GM12872 (cell line): ENCODE measurements around the gene SS18.

Experiments used
- TF ChIP-seq, protein P1 (sequence below): IDR thresholded peaks from 3 replicates; pipeline ENCODE4 v1.5.1; 2011; ENCODE audit warnings: low read depth, mild to moderate bottlenecking, low read length, moderate library complexity; ENCODE audit not compliant: insufficient read depth

Gene SS18

DNA sequence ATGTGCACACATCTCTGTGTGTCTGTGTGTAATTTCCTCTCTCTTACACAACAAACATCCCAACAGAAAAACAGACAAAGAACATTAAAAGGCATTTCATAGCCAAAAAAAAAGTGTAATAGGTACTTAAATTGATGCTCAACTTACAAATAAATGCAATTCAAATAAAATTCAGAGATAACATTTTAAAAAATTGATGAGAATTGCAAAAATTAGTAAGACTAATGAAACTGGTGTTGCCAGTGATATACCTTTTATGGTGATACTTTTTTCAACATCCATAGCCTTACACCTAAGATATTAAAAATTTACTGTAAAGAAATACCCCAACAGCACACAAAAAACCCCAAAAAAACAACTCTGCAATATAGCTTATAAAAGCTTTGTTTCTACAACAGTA, 76.0 kb downstream of the SS18 start:
- TF ChIP-seq, protein P1, sequence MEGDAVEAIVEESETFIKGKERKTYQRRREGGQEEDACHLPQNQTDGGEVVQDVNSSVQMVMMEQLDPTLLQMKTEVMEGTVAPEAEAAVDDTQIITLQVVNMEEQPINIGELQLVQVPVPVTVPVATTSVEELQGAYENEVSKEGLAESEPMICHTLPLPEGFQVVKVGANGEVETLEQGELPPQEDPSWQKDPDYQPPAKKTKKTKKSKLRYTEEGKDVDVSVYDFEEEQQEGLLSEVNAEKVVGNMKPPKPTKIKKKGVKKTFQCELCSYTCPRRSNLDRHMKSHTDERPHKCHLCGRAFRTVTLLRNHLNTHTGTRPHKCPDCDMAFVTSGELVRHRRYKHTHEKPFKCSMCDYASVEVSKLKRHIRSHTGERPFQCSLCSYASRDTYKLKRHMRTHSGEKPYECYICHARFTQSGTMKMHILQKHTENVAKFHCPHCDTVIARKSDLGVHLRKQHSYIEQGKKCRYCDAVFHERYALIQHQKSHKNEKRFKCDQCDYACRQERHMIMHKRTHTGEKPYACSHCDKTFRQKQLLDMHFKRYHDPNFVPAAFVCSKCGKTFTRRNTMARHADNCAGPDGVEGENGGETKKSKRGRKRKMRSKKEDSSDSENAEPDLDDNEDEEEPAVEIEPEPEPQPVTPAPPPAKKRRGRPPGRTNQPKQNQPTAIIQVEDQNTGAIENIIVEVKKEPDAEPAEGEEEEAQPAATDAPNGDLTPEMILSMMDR: no peak

DNA sequence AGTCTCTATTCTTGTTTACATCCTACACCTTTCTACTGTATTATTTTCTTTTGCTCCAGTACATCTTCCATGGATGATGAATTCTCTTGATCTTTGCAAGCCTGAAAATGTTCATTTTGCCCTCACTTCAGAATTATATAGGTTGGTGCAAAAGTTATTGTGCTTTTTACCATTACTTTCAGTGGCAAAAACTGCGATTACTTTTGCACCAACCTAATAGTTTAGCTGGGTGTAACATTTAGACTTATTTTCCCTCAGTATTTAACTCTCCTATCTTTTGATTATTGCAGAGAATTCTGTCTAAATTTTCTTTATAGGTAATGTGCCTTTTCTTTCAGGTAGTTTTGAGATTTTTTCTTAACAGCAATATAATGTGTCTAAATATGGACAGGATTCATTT, 81.8 kb downstream of the SS18 start:
- TF ChIP-seq, protein P1: no peak

DNA sequence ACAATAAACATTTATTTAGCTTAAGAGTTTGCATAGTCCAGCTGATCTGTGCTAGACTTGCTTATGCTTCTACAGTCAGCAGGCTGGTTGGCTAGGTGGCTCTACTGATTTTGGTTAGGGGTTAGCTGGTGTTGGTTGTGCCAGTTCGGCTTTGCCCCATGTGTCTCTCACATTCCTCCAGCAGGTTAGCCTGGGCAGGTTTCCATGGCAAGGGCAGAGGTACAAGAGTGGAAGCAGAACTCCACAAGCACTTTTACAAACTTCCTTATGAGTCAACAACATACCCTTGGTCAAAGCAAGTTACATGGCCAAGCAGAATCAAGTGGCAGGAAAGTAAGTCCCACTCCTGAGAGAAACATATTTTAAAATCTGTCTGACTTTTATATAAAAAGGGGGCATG, 82.3 kb downstream of the SS18 start:
- TF ChIP-seq, protein P1: no peak

DNA sequence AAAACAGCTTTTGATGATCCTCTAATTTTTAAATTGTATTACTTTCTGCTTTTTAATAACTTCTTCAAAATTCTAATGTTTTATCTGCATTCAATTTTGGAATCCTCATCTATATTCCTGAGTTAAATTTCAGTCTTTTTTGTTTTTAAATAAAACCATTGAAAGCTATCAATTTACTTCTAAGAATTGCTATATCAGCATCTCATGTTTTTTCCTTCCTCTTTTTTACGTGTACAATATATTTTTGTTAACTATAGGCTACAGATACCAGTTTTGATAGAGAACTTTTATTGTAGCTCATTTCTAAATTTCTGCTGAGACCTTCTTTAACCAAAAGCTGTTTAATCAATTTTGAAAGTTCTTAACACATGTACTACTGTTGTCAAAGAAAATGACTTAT, 84.5 kb downstream of the SS18 start:
- TF ChIP-seq, protein P1: no peak

DNA sequence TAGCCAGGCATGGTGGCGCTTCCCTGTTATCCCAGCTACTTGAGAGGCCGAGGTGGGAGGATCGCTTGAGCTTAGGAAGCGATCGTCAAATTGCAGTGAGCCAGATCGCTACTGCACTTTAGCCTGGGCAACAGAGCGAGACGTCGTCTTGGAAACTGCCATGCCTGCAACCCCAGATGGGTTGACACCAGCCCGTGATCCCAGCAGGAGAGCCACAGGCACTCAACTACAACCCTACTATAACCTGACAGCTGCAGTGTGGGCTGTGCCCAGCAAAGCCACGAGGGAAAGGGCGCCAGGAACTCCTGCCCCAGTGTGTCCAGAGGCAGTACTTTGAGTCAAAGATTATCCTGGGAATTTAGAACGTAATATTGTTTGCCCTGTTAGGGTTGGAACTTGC, 85.6 kb downstream of the SS18 start:
- TF ChIP-seq, protein P1: no peak

DNA sequence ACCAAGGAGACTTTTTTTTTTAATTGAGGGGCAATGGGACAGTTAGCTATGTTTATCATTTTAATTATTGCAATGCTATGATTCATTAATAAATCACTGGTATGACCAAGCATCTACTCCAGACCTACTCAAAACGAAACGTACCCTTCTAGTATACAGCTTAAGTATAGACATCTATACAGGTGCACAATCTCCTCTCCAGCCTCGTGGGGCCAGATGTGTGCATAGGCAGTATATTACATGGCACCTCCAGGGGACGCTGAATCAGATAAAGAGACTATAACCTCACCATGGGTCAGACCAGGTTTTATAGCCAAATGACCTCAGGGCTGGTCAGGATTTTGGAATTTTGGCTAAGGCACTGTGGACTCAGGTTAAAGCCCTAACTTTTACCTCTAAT, 86.6 kb downstream of the SS18 start:
- TF ChIP-seq, protein P1: no peak

DNA sequence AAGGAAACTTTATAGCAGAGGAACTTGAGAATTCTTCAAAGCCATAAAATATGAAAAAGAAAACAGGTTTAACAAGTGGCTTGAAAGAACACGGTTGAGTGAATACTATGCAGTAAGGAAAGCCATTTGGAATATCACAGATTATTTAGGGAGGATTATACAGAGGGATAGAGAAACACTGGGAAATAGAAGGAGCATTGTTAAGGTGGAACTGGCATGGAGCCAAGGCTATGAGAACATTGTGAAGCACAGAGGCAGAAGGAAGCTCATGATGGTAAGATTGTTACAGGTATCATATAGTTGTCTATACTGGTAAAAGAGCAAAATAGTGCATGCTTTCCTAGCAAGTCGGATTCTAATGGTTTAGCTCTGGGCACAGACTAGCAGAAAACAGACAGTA, 87.1 kb downstream of the SS18 start:
- TF ChIP-seq, protein P1: no peak
